DMS153 treated with DMSO at 0.1 percent for 48 hours (cell line): ENCODE data around the gene AHI1.
A peak's percentile ranks its signal among the peaks of the same experiment; 100 is the strongest.
"Not testable (repeated sequence)": the region's sequence is repeated elsewhere in the genome, so short reads cannot be mapped to it uniquely, and the experiment has no call there.

ENCODE experiments used
- DNase-seq: peaks from one replicate; lab custom pipeline; 2025; ENCODE audit not compliant: unreplicated experiment; lab: John Stamatoyannopoulos, UW

AHI1 gene

DNA sequence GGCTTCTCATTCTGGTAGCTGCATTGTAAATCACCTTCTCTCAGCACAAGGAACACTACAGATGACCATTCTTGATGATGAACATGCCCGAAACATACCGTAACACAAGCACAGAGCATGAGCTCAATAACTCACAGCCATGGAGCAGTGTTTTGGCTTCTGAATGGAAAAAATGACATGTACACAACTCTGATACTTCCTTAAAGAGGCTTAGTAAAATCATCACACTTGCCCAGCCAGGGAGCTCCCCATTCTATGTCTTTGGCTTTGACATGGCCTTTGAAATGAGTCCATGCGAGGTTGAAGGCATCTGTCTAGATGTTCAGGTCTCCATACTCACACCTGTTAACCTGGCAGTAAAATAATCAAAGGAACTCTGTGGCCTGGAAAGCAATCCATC is 228.8 kb downstream of the AHI1 start:
- no peak for DNase-seq

DNA sequence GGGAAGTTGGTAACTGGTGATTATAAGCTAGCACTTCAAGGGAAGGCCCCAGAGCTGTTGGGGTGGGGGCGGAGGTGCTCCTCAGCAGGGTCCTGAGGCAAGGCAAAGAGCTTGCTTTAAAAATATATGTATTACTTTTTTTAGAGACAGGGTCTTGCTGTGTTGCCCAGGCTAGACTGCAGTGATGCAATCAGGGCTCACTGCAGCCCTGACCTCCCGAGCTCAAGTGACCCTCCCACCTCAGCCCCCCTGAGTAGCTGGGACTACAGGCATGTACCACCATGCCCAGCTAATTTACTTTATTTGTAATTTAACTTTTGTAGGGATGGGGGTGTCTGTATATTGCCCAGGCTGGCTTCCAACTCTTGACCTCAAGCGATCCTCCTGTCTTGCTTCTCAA is 229.3 kb downstream of the AHI1 start:
- DNase-seq: no peak

DNA sequence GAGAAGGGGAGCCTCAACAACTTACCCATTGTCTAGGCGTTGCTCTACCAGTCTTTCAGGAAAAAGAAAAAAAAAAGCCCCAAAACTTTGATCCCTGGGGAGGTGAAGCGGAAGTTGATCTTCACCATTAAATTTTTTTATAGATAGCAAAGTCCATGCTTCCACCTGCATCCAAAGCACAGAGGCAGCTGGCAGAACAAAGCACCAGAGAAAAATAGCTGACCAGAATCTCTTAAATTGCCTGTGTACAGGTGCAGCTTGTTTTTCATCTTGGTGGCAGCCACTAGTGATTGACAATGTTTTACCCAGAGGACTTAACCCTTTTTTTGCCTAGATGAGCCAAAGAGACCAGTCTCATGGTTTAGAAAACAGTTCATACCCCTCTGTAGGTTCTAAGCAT is 230.5 kb downstream of the AHI1 start:
- peak; percentile 90 for DNase-seq

DNA sequence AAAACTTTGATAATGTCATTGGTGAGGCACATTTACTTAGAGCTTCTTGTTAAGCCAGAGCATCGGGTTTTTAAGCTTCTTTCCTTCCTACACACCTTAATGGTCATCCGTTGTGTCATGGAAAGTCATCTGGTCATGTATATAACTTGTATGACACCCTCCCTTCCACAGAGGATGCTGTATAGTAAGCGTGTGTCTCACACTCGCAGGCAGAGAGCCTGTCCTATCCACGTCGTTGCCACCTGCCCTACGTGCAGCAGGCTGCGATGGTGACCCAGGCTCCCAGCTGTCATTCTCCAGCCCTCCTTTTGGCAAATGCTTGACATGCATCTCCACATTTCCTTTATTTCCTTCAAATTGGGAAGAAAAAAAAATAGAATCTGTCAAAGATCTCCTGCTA is 230.9 kb downstream of the AHI1 start:
- peak; percentile 81 for DNase-seq

DNA sequence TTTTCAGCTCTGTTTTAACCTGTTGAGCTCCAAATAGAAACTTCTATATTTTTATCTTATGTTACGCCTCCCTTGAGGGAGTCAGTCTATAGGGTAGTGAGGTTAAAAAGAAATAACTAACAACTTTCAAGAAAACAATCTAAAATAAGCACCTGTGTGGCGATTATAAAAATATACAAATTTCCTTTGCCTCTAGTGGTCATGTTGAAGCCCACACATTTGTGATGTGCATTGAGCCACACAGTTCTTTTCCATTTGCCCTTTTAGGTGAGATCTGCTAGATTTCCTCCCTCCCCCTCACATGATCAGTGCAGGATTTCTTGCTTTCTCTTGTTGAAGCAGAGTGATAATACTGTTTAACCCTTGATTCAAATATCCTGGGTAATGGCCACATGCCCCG is 232.3 kb downstream of the AHI1 start:
- no peak for DNase-seq

DNA sequence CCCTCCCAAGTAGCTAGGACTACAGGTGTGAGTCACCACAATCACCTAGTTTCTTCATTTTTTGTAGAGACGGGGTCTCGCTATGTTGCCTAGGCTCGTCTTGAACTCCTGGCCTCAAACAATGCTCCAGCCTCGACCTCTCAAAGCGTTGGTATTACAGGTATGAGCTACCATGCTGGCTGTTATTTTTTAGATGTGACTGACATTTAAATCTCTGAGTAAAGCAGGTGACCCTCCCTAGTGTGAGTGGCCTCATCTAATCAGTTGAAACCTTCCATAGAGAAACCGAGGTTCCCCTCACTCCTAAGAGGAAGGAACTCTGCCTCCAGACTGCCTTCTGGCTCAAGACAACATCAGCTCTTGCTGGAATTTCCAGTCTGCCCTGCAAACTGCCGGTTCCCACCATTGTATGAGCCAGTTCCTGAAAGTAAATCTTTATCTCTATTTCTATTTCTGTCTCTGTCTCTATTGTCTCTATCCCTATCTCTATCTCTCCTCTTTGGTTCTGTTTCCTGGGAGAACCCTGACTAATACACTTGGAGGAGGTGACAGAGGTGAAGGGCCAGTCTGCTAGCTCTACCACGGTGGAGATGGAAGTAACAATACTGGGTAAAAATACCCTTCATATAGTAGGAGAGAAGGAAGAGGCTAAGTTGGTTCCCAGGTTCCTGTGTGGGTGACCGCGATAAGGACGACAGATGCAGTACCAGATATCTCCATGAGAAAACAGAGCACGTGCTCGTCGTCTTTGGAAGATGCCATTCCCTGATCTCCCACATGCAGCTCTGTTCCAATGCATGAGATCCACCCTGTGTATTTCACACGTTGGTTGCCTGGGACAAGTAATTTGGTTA is 235.4 kb downstream of the AHI1 start:
- no peak for DNase-seq

DNA sequence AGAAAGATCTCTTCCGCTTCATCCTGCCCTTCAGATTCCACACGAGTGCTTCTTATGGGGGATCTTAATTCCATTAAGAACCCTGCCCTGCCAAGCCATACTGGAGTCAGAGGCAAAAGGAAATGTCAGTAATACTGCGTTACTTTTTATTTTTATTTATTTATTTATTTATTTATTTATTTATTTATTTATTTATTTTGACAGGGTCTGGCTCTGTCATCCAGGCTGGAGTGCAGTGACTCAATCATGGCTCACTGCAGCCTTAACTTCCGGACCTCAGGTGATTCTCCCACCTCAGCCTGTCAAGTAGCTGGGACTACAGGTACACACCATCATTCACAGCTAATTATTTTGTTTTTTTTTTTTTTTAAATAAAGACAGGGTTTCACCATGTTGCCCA is 236.9 kb downstream of the AHI1 start:
- DNase-seq: no peak

DNA sequence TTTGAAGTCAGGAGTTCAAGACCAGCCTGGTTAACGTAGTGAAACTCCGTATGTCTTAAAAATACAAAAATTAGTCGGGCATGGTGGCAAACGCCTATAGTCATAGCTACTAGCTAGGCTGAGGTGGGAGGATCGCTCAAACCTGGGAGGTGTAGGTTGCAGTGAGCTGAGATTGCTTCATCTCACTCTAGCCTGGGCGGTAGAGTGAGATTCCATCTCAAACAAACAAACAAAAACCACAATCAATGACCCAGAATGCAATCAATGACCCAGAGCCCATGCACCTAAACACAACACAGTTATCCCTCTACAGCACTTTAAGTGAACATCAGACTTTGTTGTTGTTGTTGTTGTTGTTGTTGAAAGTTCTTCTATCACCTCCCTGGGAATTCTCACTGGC is 238.6 kb downstream of the AHI1 start:
- DNase-seq: no peak

DNA sequence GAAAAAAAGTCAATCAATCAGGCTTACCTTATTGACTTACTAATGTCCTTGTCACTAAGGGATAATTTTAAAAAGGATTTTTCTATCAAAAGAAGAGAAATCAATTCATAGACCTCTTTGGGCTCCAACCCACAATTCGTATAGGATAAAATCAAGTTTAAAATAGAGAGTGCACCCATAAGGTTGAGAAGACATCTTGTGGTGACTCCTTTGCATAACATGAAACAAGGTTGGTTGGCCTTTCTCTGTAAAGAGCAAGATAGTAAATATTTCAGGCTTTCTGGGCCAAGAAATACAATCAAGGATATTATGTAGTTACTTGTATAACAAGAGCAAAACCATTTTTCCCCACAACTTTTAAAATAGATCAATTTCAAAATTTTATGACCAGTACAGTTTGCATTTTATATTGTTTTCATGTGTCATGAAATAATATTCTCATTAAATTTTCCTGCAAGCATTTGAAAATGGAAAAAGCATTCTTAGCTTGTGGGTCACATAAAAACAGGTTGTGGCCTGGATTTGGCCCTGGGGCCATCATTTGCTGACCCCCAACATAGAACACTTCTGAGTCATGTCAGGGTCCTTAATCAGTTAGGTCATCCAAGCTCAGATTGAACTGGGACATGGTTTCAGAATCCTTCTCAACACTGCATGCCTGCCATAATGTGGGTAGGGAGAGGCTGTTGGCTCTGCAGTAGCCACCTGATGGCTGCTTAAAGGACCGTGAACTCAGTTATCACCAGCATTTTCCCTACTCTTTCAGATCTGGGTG is 239.7 kb downstream of the AHI1 start:
- no peak for DNase-seq

DNA sequence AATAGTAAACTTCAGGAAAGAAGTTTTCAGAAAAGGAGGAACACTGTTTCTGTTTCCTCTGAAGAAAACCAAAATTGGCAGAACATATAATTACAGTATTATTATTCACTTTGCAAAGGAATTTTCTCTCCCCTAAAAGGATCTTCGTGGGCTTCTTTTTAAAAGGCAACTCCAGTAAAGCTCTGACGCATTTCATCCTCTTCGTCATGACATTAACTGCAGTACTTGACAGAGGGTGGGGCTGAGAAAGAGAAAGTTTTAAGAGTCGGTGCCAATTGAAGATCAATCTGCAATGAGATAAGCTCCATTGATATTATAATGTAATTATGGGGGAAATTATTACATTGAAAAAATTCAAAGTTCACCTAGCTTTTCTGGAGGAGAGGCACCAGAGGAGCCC is 240.7 kb downstream of the AHI1 start:
- DNase-seq: no peak

DNA sequence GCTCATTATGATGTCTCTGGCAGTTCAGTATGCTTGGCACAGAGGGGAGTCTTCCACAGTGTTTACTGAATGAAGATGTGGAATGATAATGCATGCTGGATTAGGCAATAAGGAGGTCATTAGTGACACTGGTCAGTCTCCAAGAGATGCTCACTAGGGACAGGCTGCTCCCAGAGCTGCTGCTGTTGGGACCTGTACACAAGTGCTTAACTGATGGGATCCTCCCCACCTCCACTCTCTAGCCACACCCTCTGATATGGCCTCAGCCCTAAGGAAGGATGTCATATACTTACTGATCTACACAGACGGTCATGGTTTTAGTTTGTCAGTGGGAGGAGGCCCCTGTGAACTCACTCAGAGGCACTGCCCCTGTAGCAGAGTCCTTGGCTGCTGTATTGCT is 243.1 kb downstream of the AHI1 start:
- no peak for DNase-seq

DNA sequence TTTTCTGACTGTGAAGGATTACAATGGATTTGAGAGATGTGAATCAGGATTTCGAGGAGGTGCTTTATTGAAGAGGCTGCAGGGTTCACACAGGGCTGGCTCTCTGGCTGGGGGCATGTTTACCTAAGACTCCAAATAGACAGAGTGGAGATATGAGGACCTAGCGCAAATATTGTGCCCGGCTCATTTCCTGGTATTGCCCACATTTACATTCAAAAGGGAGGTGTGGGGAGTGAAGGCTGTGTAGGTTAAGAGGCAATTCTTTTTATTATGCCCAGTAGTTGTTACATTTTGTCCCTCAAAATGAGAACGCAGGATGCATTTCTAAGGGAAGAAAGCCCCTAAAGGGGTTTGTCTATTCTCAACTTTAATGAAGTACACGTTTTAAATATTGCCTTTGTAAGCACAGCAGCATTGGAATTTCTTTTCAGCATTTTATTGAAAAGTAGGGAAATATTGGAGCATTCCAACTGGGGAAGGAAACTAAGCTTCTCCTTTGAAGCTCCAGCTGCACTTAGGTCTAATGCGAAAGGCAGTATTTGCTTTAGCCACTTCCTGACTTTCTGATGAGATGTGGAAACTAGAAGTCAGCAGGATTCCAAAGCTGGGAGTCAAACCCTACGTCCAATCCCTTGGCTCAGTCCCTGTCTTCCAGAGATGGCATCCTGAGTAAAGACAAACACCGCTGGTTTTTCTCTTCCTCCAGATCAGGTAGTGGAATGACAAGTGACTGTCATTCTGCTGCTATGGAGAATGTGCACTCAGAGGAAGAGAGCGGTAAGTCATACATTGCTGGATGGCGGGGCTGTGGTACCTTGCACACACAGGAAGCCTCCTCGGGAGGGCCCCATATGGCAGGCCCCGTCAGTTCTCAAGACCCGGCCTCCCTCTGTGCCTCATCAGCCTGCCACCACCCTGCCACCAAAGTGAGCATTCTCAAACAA is 245.8 kb downstream of the AHI1 start:
- peak; percentile 90 for DNase-seq

DNA sequence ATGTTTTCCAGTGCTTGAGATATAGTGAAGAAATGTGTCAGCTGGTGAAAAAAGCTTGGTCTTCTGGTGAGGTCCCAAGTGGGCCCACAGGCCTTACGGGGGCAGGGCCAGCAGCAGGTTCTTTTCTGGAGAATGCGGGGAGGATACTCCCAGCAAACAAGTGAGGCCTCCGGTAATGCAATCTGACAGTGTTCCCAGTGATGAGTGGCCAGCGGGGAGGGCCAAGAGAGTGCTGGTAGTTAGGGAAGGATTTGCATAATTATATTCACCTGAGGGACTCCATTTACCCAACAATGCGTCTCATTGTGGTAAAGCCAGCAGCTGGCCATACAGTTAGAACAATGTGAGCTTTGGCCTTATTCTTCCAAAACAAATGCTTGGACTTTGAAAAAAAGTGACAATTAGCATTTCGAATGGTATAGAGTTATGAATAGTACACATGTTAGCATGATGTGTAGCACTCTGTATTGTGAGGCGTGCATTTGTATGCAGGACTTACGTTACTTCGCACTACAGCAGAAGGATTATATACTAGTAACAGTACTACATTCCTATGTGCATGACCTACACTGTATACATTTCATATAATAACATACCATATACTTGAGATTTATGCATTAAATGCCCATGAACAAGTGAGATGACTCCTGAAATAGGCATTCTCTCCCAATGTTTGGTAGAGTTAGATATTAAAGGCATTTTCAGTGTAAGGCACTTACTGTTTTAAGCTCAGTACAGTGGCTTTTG is 246.6 kb downstream of the AHI1 start:
- DNase-seq: peak; percentile 57

DNA sequence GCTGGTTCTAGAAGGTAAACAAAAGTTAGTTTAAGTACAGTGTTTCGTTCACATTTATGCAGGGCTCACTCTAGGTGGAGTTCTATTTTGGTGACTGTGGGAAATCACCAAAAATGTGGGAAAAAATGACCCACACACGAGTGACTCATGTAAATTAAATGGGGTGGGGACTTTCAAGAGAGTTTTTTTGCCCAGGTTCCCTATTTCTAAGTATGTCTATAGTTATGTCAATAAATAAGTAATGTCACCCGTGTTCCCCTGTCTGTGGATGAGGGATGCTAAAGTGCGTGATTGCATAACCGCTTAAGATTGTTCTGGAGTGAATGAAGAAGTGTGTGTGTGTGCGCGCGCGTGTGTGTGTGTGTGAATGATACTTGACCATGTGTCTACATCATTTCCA is 247.3 kb downstream of the AHI1 start:
- DNase-seq: no peak

DNA sequence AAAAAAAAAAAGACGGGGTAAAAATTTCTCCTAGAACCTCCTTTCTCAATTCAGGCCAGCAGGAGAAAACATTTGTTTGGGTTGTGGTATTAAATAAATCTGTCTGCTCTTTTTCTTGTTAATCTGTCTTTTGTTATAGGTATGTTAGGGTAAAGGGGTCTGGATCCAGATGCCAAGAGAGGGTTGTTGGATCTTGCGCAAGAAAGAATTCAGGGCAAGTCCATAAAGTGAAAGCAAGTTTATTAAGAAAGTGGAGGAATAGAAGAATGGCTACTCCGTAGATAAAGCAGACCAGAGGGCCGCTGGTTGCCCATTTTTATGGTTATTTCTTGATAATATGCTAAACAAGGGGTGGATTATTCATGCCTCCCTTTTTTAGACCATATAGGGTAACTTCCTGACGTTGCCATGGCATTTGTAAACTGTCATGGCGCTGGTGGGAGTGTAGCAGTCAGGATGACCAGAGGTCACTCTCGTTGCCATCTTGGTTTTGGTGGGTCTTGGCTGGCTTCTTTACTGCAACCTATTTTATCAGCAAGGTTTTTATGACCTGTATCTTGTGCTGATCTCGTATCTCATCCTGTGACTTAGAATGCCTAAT is 251.0 kb downstream of the AHI1 start:
- DNase-seq: not testable (repeated sequence)

DNA sequence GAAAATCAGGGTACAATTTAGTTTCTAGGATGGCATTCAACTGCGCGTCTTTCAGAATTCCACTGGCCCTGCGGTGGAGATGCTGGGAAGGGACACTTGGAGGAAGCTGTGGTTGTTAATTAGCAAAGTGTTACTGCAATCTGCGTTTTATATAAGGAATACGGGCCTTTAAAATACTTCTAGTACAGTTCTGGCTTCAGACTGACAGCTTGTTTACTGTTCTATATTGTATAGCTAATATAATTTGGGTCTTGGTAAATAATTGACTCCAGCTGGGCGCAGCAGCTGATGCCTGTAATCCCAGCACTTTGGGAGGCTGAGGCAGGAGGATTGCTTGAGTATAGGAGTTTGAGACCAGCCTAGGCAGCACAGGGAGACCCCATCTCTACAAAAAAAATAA is 252.7 kb downstream of the AHI1 start:
- DNase-seq: no peak

DNA sequence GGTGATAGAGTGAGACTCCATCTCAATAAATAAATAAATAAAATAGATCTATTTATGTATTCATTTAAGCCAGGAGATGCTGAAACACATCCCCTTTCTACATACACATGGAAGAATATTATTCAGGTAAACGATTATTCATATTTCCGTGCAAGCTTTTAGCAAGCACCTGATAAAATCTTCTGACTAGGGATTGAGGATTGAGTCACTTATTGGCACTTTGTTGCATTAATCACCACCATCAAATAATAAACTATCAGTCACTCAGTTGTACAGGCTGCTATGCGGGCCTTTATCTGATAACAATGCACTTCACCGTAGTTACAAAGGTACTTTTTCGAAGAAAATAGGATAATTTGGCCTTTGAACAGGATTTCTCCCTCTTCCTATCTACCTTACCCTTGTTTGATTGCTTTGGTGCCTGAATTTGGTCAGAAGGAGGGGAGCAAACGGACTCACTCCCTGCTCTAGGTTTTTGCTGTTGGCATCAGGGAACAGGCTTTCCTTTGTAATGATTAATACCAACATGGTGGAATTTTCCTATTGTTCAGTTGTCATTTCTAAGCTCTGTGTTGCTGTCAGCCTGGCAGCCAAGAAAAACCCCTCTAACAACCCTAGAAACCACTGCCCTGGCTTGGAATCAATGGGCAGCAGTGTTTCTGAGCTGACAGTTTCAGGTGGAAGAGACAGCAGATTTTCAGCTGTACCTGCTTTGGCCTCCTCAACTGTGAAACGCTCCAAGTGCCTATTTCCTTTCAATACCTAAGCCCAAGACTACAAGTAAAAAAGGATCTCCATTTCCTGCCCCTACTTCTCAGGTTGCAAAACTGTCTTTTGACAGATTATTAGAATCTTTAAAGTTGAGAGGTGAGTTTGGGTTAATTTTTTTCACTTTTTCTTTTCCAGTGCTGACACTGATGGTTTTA is 253.4 kb downstream of the AHI1 start:
- DNase-seq: no peak

DNA sequence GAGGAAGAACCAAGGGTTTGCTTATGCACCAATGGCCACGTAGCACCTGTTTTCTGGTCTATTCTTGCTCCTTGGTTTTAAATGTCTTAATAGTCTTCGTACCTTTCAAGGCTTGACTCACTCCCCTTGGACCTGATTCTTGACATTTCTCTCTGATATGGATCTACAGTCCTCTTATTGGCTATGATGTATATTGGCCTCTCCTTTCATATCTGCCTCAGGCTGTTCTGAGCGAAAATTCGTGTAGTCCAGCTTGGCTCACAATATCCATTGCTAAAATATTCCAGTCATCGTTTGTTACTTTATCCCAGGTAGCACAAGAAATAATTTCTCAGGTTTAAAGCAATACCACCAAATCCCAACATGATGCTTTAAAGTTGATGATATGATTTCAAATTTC is 256.8 kb downstream of the AHI1 start:
- no peak for DNase-seq

DNA sequence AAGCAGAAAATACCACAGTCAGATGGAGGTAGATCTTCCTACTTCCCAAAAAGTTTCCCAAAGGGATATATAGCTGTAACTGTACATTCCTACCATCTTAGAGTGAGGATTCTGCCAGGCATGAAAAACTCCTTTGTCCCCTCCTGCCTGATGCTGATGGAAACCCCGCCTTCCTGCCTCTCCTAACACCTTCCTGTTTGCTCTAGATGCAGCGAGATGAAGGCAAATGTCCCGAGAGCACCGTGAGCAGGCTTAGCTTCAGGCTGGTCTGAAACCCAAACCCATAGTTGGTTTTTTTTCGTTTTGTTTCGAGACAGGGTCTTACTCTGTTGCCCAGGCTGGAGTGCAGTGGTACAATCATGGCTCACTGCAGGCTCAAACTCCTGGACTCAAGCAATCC is 260.8 kb downstream of the AHI1 start:
- DNase-seq: no peak
